ENCODE measurements around the gene SEMA4C. TPM values are rescaled to one million over a fixed set of nuclear protein-coding genes. Genes with fewer than 3 reads are reported as not detected.

SEMA4C gene
- total and polyA plus RNA-seq, 9 of the 15 experiments (the other 6 are each of a cell fraction or from before 2014, with no cell fraction given), result 0.32 to 59.7 (median 23.9) TPM

DNA sequence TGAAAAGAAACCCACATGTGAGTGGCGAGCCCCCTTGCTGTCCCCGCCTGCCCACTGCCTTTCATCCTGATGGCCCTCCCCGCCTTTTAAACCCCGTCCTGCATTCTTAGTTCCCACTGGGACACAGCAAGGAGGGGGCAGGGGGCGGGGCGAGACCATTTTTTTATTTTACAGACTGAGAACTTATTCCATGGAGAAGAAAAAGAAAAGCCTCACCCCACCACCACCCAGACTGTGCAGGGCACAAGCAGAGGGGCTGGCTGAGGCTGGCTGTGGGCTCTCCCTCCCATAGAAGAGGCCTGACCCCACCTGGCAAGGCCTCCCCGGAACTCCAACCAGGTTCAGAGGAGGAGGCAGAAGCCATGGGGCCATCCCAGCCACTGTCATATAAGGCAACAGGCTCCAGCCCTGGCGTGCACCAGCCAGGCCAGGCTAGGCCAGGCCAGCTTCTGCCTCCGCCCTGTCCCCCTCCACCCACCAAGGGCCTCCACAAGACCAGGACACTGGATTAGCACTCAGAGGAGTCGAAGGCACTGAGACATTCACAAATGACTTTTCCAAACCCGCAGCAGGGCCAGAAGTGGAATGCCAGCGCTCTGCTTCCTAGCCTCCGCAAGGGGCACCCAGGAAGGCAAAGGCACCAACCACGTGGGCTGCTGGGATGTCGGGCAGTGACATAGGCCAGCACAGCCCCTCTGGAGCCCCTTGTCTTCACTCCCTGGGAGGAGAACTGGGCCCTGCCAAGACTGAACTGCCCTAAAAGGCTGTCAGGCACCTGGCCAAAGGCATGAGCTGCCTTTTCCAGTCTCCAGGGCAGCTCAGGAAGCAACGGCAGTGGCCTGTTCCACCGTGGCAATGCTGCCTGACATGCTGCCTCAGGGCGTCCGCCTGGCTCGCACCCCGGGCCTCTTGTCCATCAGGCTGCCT lies 37.5 kb upstream of the SEMA4C start (continued):
- TF ChIP-seq, protein P1, sequence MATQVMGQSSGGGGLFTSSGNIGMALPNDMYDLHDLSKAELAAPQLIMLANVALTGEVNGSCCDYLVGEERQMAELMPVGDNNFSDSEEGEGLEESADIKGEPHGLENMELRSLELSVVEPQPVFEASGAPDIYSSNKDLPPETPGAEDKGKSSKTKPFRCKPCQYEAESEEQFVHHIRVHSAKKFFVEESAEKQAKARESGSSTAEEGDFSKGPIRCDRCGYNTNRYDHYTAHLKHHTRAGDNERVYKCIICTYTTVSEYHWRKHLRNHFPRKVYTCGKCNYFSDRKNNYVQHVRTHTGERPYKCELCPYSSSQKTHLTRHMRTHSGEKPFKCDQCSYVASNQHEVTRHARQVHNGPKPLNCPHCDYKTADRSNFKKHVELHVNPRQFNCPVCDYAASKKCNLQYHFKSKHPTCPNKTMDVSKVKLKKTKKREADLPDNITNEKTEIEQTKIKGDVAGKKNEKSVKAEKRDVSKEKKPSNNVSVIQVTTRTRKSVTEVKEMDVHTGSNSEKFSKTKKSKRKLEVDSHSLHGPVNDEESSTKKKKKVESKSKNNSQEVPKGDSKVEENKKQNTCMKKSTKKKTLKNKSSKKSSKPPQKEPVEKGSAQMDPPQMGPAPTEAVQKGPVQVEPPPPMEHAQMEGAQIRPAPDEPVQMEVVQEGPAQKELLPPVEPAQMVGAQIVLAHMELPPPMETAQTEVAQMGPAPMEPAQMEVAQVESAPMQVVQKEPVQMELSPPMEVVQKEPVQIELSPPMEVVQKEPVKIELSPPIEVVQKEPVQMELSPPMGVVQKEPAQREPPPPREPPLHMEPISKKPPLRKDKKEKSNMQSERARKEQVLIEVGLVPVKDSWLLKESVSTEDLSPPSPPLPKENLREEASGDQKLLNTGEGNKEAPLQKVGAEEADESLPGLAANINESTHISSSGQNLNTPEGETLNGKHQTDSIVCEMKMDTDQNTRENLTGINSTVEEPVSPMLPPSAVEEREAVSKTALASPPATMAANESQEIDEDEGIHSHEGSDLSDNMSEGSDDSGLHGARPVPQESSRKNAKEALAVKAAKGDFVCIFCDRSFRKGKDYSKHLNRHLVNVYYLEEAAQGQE (IDR thresholded peaks at IDR 0.05; ENCODE audit: borderline replicate concordance), result 0 out of 2 replicates have a peak, but pooled peaks have one; percentile 5
- TF ChIP-seq, protein P1 (CRISPR knock-in tag; IDR thresholded peaks at IDR 0.05; ENCODE audit: low read depth), result no peak
- TF ChIP-seq, protein P2, sequence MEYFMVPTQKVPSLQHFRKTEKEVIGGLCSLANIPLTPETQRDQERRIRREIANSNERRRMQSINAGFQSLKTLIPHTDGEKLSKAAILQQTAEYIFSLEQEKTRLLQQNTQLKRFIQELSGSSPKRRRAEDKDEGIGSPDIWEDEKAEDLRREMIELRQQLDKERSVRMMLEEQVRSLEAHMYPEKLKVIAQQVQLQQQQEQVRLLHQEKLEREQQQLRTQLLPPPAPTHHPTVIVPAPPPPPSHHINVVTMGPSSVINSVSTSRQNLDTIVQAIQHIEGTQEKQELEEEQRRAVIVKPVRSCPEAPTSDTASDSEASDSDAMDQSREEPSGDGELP (CRISPR knock-in tag; IDR thresholded peaks at IDR 0.05; ENCODE audit: borderline replicate concordance), result peak; percentile 15; the same call in 1 of the 2 replicates
- TF ChIP-seq HMGN3 (IDR thresholded peaks at IDR 0.05; ENCODE audit: borderline replicate concordance, extremely low read depth, insufficient read length, low read depth, low read length) (no peak), NEUROD1 (IDR thresholded peaks at IDR 0.05; ENCODE audit: borderline replicate concordance, low read depth, low read length, partially characterized antibody) (peak; percentile 66)
